K562 (cell line): ENCODE results near the gene CCDC171. TPM values are rescaled to one million over a fixed set of nuclear protein-coding genes. Genes with fewer than 3 reads are reported as not detected.
A peak's percentile ranks its signal among the peaks of the same experiment; 100 is the strongest.

Experiments used
- CBFA2T3 ChIP-seq: fragments of 450-650 bp; IDR thresholded peaks from 2 replicates; pipeline ENCODE4 v1.6.1; 2017
- GATAD2A ChIP-seq: fragments of 450-650 bp; IDR thresholded peaks from 2 replicates; pipeline ENCODE4 v1.6.1; 2017
- HDGF ChIP-seq: fragments of 450-650 bp; IDR thresholded peaks from 2 replicates; pipeline ENCODE4 v1.6.1; 2016
- NCOA6 ChIP-seq: fragments of 450-650 bp; IDR thresholded peaks from 2 replicates; pipeline ENCODE4 v1.6.1; 2017; ENCODE audit warnings: mild to moderate bottlenecking
- ZNF224 ChIP-seq: sonication (generic); formaldehyde crosslinking; IDR thresholded peaks from 2 replicates; pipeline ENCODE4 v1.8.0; 2022; ENCODE audit warnings: mild to moderate bottlenecking, missing genetic modification reagents
- ZNF431 ChIP-seq: sonication (generic); formaldehyde crosslinking; IDR thresholded peaks from 2 replicates; pipeline ENCODE4 v1.8.0; 2022; ENCODE audit warnings: mild to moderate bottlenecking, missing genetic modification reagents
- ZNF583 ChIP-seq: fragments of 250-450 bp; sonication (Bioruptor Pico); IDR thresholded peaks from 2 replicates; pipeline ENCODE4 v1.4.0; 2020
- polyA plus RNA-seq, 8 experiments: library from polyadenylated mRNA; depleted of rRNA in 4 of 8; stranded (reverse) in 5 of 8; unstranded in 3 of 8; fragments of >200 nt; fragmentation: Nextera tagmentation in 2 of 8; fragmentation: Illumina TruSeq in 1 of 8; extraction: Ambion mirVana in 2 of 8; extraction: Trizol in 1 of 8; gene quantifications; 2 replicates each; pipeline versions ENCODE4 v1.2.1 to v1.2.3, GENCODE V29; 2011 to 2014; ENCODE audit warnings: inconsistent platforms in 1 of 8, missing spikeins in 1 of 8
- total RNA-seq, 7 experiments: library from RNA; depleted of rRNA in 6 of 7; stranded (reverse); fragments of >200 nt in 6 of 7; fragmentation: Illumina TruSeq in 2 of 7; extraction: Trizol in 2 of 7; gene quantifications; 2 replicates each; pipeline versions ENCODE4 v1.2.1 to v1.2.3, GENCODE V29; 2011 to 2021; ENCODE audit warnings: low replicate concordance in 1 of 7
- TF ChIP-seq, protein P1 (sequence below): fragments of 200-600 bp; sonication (generic); IDR thresholded peaks from one replicate; pipeline ENCODE4 v1.6.1; 2012; ENCODE audit warnings: mild to moderate bottlenecking, low read depth, low read length, inconsistent platforms
- TF ChIP-seq, protein P2 (sequence below), 2 experiments: fragments of 450-650 bp in 1 of 2; IDR thresholded peaks; 2 replicates each; pipeline ENCODE4 v1.6.1; 2011 to 2017; ENCODE audit warnings: low read depth in 2 of 2, antibody characterized with exemption in 1 of 2, borderline replicate concordance in 1 of 2, low read length in 1 of 2, mild to moderate bottlenecking in 1 of 2, mixed read lengths in 1 of 2; ENCODE audit not compliant: control insufficient read depth in 1 of 2
- TF ChIP-seq, protein P3 (sequence below): sonication (generic); formaldehyde crosslinking; IDR thresholded peaks from 2 replicates; pipeline ENCODE4 v1.8.0; 2022; ENCODE audit warnings: missing genetic modification reagents, mild to moderate bottlenecking, borderline replicate concordance

CCDC171 gene
- total and polyA plus RNA-seq, 9 of the 15 experiments (the other 6 are each of a cell fraction or from before 2014, with no cell fraction given), result 0.08 to 3.8 (median 0.27) TPM

DNA sequence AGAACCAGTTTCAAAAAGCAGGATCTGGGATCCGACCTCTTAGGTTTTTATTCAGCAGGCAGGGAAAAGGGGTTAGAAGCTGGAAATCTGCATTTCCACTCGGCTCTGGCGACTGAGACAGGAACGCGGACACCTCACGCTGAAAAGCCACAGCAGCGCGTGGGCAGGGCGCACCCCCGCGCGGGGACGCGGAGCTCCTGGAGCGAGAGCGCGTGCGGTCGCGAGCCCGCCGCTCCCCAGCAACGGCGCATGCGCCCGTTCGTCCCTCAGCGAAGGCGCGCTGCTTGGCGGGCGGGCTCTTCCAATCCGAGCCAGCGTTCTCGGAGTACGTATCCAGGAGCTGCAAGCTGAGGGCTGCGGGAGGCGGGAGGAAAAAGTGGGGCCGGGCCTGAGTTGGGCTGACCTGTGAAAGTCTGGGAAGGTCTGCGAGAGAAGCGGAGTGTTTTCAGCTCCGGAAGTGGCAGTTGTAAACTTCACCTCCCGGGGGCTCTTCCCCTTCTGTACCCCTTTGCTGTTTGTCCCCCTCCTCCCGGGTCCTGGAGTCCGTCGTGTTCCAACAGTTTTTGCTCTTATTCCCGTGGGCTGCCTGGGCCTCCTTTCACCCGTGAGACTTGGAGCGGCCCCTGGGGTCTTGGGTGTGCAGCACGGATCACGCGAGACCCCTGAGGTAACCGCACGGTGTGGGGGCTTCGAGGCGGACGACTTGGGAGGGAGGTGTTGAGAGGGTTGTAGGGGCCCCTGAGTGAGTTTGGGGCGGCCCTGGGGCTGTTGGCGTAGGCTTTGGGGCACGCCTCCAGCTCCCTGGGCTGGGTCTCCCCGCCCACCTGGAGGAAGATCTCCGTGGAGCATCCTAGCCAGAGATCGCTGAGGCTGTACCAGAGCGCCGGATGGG is at the start of gene CCDC171 (continued):
- TF ChIP-seq, protein P1, sequence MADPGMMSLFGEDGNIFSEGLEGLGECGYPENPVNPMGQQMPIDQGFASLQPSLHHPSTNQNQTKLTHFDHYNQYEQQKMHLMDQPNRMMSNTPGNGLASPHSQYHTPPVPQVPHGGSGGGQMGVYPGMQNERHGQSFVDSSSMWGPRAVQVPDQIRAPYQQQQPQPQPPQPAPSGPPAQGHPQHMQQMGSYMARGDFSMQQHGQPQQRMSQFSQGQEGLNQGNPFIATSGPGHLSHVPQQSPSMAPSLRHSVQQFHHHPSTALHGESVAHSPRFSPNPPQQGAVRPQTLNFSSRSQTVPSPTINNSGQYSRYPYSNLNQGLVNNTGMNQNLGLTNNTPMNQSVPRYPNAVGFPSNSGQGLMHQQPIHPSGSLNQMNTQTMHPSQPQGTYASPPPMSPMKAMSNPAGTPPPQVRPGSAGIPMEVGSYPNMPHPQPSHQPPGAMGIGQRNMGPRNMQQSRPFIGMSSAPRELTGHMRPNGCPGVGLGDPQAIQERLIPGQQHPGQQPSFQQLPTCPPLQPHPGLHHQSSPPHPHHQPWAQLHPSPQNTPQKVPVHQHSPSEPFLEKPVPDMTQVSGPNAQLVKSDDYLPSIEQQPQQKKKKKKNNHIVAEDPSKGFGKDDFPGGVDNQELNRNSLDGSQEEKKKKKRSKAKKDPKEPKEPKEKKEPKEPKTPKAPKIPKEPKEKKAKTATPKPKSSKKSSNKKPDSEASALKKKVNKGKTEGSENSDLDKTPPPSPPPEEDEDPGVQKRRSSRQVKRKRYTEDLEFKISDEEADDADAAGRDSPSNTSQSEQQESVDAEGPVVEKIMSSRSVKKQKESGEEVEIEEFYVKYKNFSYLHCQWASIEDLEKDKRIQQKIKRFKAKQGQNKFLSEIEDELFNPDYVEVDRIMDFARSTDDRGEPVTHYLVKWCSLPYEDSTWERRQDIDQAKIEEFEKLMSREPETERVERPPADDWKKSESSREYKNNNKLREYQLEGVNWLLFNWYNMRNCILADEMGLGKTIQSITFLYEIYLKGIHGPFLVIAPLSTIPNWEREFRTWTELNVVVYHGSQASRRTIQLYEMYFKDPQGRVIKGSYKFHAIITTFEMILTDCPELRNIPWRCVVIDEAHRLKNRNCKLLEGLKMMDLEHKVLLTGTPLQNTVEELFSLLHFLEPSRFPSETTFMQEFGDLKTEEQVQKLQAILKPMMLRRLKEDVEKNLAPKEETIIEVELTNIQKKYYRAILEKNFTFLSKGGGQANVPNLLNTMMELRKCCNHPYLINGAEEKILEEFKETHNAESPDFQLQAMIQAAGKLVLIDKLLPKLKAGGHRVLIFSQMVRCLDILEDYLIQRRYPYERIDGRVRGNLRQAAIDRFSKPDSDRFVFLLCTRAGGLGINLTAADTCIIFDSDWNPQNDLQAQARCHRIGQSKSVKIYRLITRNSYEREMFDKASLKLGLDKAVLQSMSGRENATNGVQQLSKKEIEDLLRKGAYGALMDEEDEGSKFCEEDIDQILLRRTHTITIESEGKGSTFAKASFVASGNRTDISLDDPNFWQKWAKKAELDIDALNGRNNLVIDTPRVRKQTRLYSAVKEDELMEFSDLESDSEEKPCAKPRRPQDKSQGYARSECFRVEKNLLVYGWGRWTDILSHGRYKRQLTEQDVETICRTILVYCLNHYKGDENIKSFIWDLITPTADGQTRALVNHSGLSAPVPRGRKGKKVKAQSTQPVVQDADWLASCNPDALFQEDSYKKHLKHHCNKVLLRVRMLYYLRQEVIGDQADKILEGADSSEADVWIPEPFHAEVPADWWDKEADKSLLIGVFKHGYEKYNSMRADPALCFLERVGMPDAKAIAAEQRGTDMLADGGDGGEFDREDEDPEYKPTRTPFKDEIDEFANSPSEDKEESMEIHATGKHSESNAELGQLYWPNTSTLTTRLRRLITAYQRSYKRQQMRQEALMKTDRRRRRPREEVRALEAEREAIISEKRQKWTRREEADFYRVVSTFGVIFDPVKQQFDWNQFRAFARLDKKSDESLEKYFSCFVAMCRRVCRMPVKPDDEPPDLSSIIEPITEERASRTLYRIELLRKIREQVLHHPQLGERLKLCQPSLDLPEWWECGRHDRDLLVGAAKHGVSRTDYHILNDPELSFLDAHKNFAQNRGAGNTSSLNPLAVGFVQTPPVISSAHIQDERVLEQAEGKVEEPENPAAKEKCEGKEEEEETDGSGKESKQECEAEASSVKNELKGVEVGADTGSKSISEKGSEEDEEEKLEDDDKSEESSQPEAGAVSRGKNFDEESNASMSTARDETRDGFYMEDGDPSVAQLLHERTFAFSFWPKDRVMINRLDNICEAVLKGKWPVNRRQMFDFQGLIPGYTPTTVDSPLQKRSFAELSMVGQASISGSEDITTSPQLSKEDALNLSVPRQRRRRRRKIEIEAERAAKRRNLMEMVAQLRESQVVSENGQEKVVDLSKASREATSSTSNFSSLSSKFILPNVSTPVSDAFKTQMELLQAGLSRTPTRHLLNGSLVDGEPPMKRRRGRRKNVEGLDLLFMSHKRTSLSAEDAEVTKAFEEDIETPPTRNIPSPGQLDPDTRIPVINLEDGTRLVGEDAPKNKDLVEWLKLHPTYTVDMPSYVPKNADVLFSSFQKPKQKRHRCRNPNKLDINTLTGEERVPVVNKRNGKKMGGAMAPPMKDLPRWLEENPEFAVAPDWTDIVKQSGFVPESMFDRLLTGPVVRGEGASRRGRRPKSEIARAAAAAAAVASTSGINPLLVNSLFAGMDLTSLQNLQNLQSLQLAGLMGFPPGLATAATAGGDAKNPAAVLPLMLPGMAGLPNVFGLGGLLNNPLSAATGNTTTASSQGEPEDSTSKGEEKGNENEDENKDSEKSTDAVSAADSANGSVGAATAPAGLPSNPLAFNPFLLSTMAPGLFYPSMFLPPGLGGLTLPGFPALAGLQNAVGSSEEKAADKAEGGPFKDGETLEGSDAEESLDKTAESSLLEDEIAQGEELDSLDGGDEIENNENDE, result no peak
- no peak for TF ChIP-seq ZNF224
- TF ChIP-seq ZNF431 (CRISPR knock-in tag), result 0 out of 2 replicates have a peak, but pooled peaks have one; percentile 24
- TF ChIP-seq HDGF, result no peak
- no peak for TF ChIP-seq CBFA2T3
- TF ChIP-seq ZNF583 (CRISPR knock-in tag), result no peak
- TF ChIP-seq, protein P2, sequence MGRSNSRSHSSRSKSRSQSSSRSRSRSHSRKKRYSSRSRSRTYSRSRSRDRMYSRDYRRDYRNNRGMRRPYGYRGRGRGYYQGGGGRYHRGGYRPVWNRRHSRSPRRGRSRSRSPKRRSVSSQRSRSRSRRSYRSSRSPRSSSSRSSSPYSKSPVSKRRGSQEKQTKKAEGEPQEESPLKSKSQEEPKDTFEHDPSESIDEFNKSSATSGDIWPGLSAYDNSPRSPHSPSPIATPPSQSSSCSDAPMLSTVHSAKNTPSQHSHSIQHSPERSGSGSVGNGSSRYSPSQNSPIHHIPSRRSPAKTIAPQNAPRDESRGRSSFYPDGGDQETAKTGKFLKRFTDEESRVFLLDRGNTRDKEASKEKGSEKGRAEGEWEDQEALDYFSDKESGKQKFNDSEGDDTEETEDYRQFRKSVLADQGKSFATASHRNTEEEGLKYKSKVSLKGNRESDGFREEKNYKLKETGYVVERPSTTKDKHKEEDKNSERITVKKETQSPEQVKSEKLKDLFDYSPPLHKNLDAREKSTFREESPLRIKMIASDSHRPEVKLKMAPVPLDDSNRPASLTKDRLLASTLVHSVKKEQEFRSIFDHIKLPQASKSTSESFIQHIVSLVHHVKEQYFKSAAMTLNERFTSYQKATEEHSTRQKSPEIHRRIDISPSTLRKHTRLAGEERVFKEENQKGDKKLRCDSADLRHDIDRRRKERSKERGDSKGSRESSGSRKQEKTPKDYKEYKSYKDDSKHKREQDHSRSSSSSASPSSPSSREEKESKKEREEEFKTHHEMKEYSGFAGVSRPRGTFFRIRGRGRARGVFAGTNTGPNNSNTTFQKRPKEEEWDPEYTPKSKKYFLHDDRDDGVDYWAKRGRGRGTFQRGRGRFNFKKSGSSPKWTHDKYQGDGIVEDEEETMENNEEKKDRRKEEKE (IDR thresholded peaks at IDR 0.05; ENCODE audit: borderline replicate concordance in 1 of 2, control insufficient read depth in 1 of 2, low read depth in 2 of 2, low read length in 1 of 2), result no peak
- TF ChIP-seq, protein P3, sequence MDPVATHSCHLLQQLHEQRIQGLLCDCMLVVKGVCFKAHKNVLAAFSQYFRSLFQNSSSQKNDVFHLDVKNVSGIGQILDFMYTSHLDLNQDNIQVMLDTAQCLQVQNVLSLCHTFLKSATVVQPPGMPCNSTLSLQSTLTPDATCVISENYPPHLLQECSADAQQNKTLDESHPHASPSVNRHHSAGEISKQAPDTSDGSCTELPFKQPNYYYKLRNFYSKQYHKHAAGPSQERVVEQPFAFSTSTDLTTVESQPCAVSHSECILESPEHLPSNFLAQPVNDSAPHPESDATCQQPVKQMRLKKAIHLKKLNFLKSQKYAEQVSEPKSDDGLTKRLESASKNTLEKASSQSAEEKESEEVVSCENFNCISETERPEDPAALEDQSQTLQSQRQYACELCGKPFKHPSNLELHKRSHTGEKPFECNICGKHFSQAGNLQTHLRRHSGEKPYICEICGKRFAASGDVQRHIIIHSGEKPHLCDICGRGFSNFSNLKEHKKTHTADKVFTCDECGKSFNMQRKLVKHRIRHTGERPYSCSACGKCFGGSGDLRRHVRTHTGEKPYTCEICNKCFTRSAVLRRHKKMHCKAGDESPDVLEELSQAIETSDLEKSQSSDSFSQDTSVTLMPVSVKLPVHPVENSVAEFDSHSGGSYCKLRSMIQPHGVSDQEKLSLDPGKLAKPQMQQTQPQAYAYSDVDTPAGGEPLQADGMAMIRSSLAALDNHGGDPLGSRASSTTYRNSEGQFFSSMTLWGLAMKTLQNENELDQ (CRISPR knock-in tag), result no peak
- no peak for TF ChIP-seq GATAD2A
- no peak for TF ChIP-seq NCOA6
